ENCODE measurements around the gene UNKL. TPM values are rescaled to one million over a fixed set of nuclear protein-coding genes. Genes with fewer than 3 reads are reported as not detected.

UNKL gene
- total RNA-seq, 2 donors from 2014 or later: 46.4 to 48.3 TPM

GRCh38 chr16:1385232-1385631 is 29.3 kb downstream of the UNKL start:
- Histone ChIP-seq H3K27me3 (ENCODE audit: control insufficient read depth, insufficient read depth, low read length, poor library complexity, severe bottlenecking) (no peaks in the 10 kb centered on the region), H3K4me3 (ENCODE audit: low read length) (no peak overlapping the region), H3K4me1 (ENCODE audit: control insufficient read depth, insufficient read depth, low read length) (no peaks in the 10 kb centered on the region), H3K27ac (ENCODE audit: low read depth, low read length) (no peak overlapping the region), H3K36me3 (ENCODE audit: control insufficient read depth, insufficient read depth, low read length) (no peaks in the 10 kb centered on the region), H3K9ac (ENCODE audit: extremely low read depth, low read length, poor library complexity, severe bottlenecking) (no peak overlapping the region), H3K9me3 (ENCODE audit: control insufficient read depth, low read length) (no peaks in the 10 kb centered on the region)
- peaks cover 36% of the 10 kb centered on the region for H3K36me3 Mint-ChIP-seq (ENCODE audit: low read depth)
- no peak for DNase-seq
- H3K27ac Mint-ChIP-seq: no peak overlapping the region
- H3K27me3 Mint-ChIP-seq (ENCODE audit: insufficient read depth): no peaks in the 10 kb centered on the region
- TF ChIP-seq, protein P1, sequence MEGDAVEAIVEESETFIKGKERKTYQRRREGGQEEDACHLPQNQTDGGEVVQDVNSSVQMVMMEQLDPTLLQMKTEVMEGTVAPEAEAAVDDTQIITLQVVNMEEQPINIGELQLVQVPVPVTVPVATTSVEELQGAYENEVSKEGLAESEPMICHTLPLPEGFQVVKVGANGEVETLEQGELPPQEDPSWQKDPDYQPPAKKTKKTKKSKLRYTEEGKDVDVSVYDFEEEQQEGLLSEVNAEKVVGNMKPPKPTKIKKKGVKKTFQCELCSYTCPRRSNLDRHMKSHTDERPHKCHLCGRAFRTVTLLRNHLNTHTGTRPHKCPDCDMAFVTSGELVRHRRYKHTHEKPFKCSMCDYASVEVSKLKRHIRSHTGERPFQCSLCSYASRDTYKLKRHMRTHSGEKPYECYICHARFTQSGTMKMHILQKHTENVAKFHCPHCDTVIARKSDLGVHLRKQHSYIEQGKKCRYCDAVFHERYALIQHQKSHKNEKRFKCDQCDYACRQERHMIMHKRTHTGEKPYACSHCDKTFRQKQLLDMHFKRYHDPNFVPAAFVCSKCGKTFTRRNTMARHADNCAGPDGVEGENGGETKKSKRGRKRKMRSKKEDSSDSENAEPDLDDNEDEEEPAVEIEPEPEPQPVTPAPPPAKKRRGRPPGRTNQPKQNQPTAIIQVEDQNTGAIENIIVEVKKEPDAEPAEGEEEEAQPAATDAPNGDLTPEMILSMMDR (conservative IDR thresholded peaks at IDR 0.05): no peak
- no peak overlapping the region for H3K4me3 Mint-ChIP-seq
- 95 to 96% methylated on average over 25 to 39 of the region's 39 CpGs for WGBS, 2 experiments (ENCODE audit: insufficient coverage in 1 of 2, insufficient read length in 1 of 2)
- no peaks in the 10 kb centered on the region for H3K9me3 Mint-ChIP-seq
- peaks cover under 1% of the 10 kb centered on the region for H3K4me1 Mint-ChIP-seq

DNA sequence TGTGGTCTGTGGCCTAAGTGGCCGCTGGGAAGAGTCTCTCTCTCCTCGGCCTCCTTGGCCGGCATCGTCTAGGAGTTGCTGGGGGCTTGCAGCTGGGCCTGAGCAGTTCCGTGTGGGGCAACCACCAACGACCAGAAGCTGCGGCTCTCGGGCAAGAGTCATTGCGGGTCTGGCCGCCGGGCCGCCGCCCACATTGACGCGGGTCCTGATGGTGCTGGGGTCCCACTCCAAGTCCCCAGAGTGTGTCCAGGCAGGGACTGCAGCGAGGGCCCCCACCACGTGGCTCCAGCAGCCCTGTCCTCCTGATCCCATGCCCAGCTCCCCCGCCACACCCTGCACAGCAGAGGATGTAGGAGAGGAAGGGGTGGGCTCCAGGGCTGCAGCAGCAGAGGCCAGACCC is 30.9 kb downstream of the UNKL start:
- H3K27me3 ChIP-seq (ENCODE audit: control insufficient read depth, insufficient read depth, low read length, poor library complexity, severe bottlenecking): no peaks in the 10 kb centered on the region
- WGBS, 2 experiments (ENCODE audit: insufficient coverage in 1 of 2, insufficient read length in 1 of 2): 93 to 94% methylated on average over 13 to 18 of the region's 18 CpGs
- TF ChIP-seq, protein P1 (conservative IDR thresholded peaks at IDR 0.05): no peak
- no peak overlapping the region for H3K27ac Mint-ChIP-seq
- no peak overlapping the region for H3K27ac ChIP-seq (ENCODE audit: low read depth, low read length)
- H3K36me3 Mint-ChIP-seq (ENCODE audit: low read depth): peaks cover 30% of the 10 kb centered on the region
- H3K27me3 Mint-ChIP-seq (ENCODE audit: insufficient read depth): no peaks in the 10 kb centered on the region
- DNase-seq: no peak
- H3K9ac ChIP-seq (ENCODE audit: extremely low read depth, low read length, poor library complexity, severe bottlenecking): no peak overlapping the region
- no peak overlapping the region for H3K4me3 Mint-ChIP-seq
- H3K4me3 ChIP-seq (ENCODE audit: low read length): no peak overlapping the region
- H3K9me3 Mint-ChIP-seq: no peaks in the 10 kb centered on the region
- H3K36me3 ChIP-seq (ENCODE audit: control insufficient read depth, insufficient read depth, low read length): no peaks in the 10 kb centered on the region
- peaks cover under 1% of the 10 kb centered on the region for H3K4me1 ChIP-seq (ENCODE audit: control insufficient read depth, insufficient read depth, low read length)
- peaks cover 7% of the 10 kb centered on the region for H3K4me1 Mint-ChIP-seq
- H3K9me3 ChIP-seq (ENCODE audit: control insufficient read depth, low read length): no peaks in the 10 kb centered on the region

DNA sequence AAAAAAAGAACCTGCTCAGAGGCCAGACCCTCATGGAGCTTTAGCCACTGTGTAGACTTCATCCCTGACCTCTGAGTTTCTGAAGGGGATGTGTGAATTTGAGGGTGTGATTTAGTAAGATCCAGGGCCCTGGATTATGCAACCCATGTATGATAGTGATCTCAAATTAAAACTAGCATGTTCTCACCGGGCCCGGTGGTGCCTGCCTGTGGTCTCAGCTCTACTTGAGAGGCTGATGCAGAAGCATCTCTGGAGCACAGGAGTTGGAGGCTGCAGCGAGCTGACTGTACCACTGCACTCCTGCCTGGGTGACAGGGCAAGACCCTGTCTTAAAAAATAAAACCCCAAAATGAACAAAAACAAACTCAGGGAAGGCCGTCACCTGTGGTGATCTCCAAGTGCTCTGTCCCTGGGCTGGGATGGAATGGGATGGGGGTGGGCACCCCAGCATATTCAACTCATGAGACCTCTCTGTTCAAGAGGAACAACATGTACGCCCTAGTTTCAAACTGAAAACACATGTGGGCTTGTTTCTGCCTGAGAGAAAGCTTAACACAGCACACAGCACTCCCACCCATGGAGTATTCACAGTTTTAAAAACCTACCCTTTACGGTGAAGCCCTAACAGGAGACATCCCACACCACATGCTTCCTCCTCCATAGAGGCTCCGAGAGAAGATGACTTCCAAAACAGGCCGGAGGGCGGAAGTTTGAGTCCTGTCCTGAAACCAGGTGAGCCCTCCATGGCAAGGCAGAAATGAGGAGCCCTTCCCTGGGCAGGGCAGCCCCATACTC is 32.7 kb downstream of the UNKL start:
- no peak overlapping the region for H3K27ac ChIP-seq (ENCODE audit: low read depth, low read length)
- H3K27me3 ChIP-seq (ENCODE audit: control insufficient read depth, insufficient read depth, low read length, poor library complexity, severe bottlenecking): no peaks in the 10 kb centered on the region
- TF ChIP-seq, protein P1 (conservative IDR thresholded peaks at IDR 0.05): no peak
- no peaks in the 10 kb centered on the region for H3K9me3 Mint-ChIP-seq
- no peak overlapping the region for H3K4me3 ChIP-seq (ENCODE audit: low read length)
- no peak overlapping the region for H3K9ac ChIP-seq (ENCODE audit: extremely low read depth, low read length, poor library complexity, severe bottlenecking)
- H3K27me3 Mint-ChIP-seq (ENCODE audit: insufficient read depth): no peaks in the 10 kb centered on the region
- H3K36me3 ChIP-seq (ENCODE audit: control insufficient read depth, insufficient read depth, low read length): no peaks in the 10 kb centered on the region
- H3K27ac Mint-ChIP-seq: no peak overlapping the region
- peaks cover 16% of the 10 kb centered on the region for H3K4me1 Mint-ChIP-seq
- peaks cover 28% of the 10 kb centered on the region for H3K36me3 Mint-ChIP-seq (ENCODE audit: low read depth)
- DNase-seq: no peak
- no peaks in the 10 kb centered on the region for H3K9me3 ChIP-seq (ENCODE audit: control insufficient read depth, low read length)
- peaks cover 12% of the 10 kb centered on the region for H3K4me1 ChIP-seq (ENCODE audit: control insufficient read depth, insufficient read depth, low read length)
- no peak overlapping the region for H3K4me3 Mint-ChIP-seq
- 91 to 93% methylated on average over 8 to 9 of the region's 9 CpGs for WGBS, 2 experiments (ENCODE audit: insufficient coverage in 1 of 2, insufficient read length in 1 of 2)

Data from endodermal cell (in vitro differentiated cells).